Kidney tubule cell (primary cell): ENCODE measurements around the gene H2BK1.
A peak's percentile ranks its signal among the peaks of the same experiment; 100 is the strongest.

Experiments used
- DNase-seq: peaks from one replicate; pipeline ENCODE4 v3.0.0-alpha.2; 2018; ENCODE audit warnings: low spot score

Gene H2BK1

DNA sequence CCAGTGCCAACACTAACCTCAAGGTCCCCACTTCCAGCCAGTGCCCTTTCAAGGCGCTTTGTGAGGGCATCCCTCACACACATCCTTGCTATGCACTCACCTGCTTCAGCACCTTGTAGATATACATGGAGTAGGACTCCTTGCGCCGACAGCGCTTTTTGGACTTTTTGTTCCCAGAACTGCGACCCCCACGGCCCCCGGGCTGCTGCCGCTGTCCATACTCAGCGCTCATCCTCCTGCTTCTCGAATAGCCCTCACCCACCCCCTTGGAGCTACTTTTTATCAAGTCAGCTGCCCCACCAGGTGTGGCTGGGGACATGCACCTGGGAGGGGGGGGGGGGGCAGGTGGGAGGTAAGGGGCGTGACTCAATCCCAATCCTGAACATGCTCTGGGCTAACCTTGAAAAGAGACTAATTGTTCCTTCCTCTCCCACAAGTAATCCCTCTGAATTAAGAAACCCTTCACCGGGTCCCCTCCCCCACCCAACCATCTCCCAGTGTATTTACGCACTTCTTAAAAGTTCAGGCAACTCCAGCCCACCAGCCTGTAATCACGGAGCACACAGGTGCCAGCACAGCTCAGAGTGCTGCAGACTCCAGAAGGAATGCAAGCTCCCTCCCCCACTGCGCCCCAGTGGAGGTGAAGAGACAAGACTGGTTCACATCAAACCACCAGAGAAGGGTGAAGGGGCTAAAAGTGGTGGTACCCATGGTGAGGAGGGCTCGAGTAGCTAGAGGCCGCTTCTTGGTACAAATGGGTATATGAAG, at the start of gene H2BK1:
Gene H2BK1 (minus strand): TSS at position 402 of the 768 bp plus-strand sequence. CDS start 170 bp downstream, at position 232.
- DNase-seq, result no peak

DNA sequence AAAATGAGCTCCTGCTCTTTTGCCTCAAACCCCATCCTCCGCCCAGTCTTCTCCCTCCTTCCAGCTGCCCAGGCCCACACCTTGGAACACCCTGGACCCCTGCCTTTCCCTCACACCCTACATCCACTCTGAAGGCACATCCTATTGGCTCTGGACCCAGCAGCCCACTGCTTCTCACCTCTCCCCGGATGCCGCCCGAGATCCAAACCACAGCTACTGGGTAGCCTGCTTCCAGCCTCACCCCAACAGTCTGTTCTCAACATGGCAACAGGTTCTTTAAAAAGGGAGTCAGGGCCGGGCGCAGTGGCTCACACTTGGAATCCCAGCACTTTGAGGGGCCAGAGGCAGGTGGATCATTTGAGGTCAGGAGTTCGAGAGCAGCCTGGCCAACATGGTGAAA, 47.7 kb upstream of the H2BK1 start:
- DNase-seq, result no peak

- DNase-seq, result no peak
Observed at GRCh38 chr7:151256410-151257045, 46.2 kb upstream of the H2BK1 start.

- DNase-seq, result no peak
Observed at GRCh38 chr7:151255390-151255789, 45.1 kb upstream of the H2BK1 start.

GRCh38 chr7:151254851-151255250, 44.6 kb upstream of the H2BK1 start:
- DNase-seq, result no peak

- DNase-seq, result no peak
Observed at GRCh38 chr7:151254316-151254715, 44.0 kb upstream of the H2BK1 start.

- no peak for DNase-seq
Observed at GRCh38 chr7:151252961-151253711, 42.8 kb upstream of the H2BK1 start.

GRCh38 chr7:151252561-151252835, 42.2 kb upstream of the H2BK1 start:
- no peak for DNase-seq

DNA sequence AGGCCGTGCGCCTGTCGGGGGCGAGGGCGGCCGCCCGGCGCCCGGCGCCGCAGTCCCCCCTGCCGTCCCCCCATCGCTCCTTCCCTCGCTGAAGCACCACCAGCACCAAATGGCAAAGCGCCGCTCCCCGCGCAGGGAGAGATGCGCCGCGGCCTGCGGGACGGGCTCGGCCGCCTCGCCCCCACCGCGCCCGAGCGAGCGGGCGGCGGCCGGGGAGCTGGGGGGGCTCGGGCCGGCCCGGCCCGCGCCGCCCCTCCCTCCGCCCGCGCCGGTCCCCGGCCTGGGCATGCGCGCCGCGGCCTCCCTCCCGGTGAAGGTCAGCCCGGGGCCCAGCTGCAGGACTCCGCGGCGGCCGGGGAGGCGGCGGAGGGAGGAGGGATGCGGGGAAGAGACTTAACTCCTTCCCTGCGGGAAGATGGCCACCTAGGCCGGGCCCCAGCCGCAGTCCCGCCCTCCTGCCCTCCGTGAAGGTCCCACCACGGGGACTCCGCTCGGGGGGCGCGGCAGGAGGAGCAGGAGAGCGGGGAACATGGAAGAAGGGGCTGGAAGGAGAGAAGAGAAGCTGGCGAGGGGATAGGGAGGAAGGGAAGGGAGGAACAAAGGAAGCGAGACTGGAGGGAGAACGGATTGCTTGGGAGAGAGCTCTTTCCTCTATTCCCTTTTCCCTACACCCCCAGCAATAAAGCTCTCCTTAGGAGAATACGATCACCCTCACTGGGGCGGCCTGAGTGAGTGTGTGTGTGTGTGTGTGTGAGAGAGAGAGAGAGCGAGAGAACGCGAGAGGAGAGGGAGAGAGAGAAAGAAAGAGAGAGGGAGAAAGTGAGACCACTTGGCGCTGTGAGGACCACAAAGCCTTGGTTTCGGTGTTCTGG, 41.6 kb upstream of the H2BK1 start:
- peak; percentile 66 for DNase-seq

DNA sequence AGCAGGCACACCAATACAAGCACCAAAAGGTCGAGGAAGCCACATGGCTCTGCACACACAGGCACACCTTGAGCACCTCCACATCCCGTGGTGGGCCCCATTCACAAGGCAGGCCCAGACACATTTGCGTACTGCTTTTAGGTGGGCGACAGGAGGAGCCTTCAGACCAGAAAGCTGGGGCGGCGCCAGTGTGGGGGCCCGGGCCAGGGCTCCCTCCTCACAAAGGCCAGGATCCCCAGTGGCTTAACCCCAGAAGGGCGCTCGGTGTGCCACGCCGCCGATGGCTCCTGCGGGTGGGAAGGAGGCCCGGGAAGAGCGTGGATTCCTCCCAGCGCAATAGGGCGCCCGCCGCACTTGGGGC, 41.0 kb upstream of the H2BK1 start:
- DNase-seq, result peak; percentile 9

DNA sequence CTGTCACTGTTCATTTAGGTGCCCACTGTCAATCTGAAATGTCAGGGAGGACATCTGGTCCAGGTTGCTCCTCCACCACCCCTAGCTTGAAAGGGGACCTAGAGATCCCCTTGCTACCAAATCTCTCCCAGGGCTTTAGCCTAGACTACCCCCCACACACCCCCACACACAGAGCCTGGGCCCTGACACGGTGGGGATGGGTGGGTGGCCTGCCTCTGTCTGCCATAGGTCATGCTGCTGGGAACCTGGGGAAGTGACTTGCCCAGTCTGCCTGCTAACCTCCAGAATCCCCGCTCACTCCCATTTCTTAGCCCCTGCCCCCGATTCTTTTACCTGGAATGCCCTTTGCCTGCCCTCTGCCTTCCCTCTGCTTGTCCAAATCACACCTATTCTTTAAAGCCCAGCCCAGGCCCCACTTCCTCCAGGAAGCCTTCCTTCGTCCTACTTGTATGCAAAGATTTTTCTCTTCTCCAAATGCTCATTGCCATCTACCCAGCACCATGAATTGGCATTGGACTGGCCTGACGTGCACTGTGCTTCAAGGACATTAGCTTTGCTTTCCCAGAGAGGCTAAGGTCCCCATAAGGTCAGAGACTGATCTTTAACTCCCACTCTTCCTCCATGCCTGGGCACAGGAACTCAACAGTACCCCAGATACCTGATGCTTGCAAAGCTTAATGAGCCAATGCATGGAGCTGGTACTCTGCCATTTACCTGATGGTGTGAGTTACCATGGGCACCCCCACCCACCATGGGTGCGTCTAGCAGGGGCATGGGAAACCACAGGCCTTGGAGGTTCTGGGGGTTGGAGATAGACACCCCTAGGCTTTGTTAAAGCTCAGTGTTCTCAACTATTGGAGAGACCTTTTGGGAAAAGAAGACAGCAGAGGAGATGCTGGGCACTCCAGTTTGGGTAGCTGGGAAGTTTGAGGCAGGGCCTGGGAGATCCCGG, 40.2 kb upstream of the H2BK1 start:
- DNase-seq, result no peak

DNA sequence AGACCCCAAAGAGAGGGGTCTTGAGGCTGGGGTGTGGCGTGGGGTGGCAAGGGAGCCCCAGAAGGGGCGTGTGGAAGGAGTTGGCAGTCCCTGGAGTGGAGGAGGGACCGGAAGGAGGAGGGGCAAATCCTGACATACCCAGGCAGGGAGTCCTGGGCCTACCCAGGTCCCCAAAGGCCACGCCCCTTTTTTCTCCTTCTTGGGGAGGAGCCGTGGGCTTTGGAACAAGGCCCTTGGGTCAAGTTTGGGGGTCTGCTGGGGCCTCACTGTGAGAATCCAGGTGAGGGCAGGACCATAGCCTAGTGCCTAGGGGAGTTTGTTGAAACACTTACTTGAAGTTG, 39.4 kb upstream of the H2BK1 start:
- peak; percentile 38 for DNase-seq

DNA sequence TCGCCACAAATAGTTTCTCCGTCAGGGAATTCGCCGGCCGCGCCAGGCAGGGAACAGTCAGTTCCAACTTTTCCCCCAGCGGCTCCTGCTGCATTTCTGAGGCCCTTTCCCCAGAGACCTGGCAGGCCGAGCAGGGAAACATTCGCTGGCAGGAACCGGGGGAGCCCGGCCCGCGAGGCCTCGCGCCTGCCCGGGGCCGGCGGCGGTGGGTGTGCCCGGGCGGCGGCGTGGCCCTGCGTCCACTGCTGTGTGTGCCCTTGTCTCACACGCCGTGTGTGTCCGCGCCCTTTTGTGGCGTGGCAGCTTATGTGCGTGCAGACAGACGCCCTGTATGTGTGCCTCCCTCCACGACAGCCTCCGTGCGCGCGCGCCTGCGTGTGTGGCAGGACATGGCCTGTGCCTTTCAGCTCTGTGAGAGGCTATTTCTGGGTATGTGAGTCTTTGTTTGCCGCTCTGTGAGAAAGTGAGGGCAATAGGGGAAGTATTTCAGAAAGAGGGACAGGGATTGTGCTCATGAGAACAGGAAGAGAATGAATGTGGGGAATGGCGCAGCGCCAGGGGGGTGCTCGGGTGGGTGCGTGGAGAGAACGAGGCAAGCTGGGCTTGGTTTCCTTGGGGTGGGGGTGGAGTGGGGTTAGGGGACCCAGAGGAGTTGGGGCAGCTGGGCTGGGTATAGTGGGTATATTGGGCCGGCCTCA, 38.9 kb upstream of the H2BK1 start:
- peak; percentile 52 for DNase-seq

DNA sequence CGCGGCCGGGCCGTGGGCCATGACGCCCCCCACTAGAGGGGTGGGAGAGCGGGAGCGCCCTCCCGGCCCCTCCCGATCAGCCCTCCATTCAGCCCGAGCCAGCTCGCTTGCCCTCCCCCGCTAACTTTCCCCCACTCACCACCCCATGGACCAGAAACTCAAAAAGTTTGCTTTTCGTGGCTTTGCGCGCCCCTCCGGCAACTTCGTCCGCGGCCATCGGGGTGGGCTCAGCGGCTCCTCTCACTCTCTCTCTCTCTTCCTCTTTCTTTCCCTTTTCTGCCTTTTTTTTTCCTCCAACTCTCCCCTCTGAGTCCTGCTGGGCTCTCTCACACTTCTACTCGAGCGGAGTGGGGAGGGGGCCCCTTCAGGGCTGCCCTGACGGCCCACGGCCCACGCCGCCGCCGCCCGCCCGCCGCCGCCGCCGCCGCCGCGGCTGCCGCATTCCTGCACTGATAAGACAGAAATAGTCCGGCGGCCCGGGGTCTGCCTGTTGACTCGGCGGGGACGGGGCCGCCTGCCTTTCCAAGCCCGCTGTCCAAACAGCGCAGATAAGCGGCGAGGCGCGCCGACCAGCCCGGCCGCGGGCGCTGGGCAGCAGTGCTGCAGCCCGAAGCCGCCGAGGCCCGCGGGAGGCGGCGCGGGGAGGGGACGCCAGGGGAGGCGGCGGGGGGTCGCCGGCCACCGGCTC, 38.2 kb upstream of the H2BK1 start, which contains the start of gene SMARCD3:
Gene SMARCD3 (minus strand): TSS at position 349 of the 688 bp plus-strand sequence. CDS start 132 bp downstream, at position 217.
- peak; percentile 60 for DNase-seq

- no peak for DNase-seq
Observed at GRCh38 chr7:151247611-151248345, 37.5 kb upstream of the H2BK1 start.

DNA sequence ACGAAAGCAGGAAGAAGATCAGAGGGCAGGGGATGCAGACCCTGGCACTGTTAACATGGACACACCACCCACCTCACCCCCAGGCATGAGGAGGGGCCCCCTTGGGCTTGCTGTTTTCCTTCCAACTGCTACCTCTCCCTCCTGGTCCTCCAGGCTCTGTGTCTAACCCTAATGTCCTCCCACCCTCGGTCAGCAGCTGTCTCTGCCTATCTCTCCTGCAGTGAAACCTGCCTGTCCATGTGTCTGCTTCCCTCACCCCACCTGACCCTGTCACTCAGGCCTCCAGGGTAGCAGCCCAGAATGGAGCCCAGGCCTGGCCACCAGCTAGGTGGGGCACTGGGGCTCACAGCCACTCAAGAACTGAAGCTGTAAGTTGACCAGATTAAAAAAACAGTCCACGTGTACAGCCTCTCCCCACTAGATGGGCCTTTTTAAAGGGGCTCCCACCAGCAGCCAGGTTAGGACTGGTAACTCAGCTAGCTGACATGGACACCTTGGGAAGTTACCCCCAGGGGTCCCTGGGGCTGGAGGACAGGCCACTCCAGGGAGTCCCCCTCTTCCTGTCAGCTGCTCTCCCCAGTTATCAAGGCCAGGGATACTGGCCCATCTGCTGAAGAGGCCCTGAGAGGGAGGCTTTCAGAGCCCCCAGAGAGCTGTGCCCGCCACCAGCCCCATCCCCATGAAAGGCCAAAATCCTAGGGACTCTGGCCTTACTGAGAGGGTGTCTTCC, 36.7 kb upstream of the H2BK1 start:
- DNase-seq, result no peak

DNA sequence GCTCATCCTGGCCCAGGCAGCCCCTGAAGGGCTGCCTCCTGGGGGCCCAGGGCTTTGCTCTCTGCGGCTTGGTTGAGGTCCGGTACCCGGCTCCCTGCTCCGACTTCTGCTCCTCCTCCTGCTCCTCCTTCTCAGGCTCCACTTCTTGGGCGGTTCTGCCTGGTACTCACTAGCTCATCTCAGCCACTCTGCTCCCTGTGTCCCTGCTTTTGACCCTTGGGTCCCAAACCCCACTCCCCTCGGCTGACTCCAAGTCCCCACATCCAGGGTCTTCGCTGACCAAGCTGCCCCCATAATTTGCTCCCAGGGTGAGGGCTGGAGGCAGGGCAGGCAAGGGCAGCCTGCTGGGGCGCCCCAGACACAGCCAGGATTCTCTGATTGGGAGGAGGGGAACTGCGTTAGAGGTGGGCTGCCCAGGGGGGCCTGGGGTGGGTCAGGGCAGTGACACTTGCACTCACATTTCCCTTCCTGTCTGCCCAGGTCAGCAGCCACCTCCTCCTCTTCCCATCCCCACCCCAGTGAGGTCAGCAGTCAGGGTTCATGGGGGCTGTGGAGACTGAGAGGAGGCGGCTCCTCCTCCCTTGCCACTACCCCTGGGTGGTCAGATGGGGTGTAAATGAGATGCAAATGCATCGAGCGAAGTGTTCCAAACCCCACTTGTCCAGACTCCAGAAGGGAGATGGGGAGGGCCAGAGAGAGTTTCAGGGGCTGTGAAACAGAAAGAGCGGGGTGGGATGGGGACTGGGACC, 36.0 kb upstream of the H2BK1 start:
- DNase-seq, result no peak
